Endothelial cell (in vitro differentiated cells): Measurements from ENCODE around the gene FOXC1. TPM values are rescaled to one million over a fixed set of nuclear protein-coding genes. Genes with fewer than 3 reads are reported as not detected.

ENCODE experiments used
- DNase-seq: peaks from one replicate; pipeline ENCODE4 v3.0.0; 2021; ENCODE audit warnings: low spot score
- H3K27ac Mint-ChIP-seq: one replicate; pipeline ENCODE4 v1.8.0; 2021; ENCODE audit warnings: mixed read lengths, inconsistent platforms; ENCODE audit not compliant: unreplicated experiment
- H3K27me3 Mint-ChIP-seq: one replicate; pipeline ENCODE4 v1.8.0; 2021; ENCODE audit warnings: mild to moderate bottlenecking, moderate library complexity, mixed read lengths, inconsistent platforms; ENCODE audit not compliant: unreplicated experiment
- H3K36me3 Mint-ChIP-seq: one replicate; pipeline ENCODE4 v1.8.0; 2021; ENCODE audit warnings: mild to moderate bottlenecking, low read depth, mixed read lengths, inconsistent platforms; ENCODE audit not compliant: unreplicated experiment
- H3K4me1 Mint-ChIP-seq: one replicate; pipeline ENCODE4 v1.8.0; 2021; ENCODE audit warnings: mild to moderate bottlenecking, mixed read lengths, inconsistent platforms; ENCODE audit not compliant: unreplicated experiment
- H3K4me3 Mint-ChIP-seq: one replicate; pipeline ENCODE4 v1.8.0; 2021; ENCODE audit warnings: mild to moderate bottlenecking, mixed read lengths, inconsistent platforms; ENCODE audit not compliant: unreplicated experiment
- H3K9me3 Mint-ChIP-seq: one replicate; pipeline ENCODE4 v1.8.0; 2021; ENCODE audit warnings: mixed read lengths, inconsistent platforms; ENCODE audit not compliant: unreplicated experiment
- CTCF ChIP-seq: fragments of 200-600 bp; sonication (generic); IDR thresholded peaks from one replicate; pipeline ENCODE4 v1.5.0; 2021; ENCODE audit warnings: antibody characterized with exemption; ENCODE audit not compliant: unreplicated experiment
- total RNA-seq: library from RNA; stranded (reverse); fragmentation: NEBNext Ultra II Directional; extraction: Animal tissue kit (Norgen Biotek cat#: 25700); gene quantifications from one replicate; pipeline ENCODE4 v1.2.1, GENCODE V29; 2021; ENCODE audit not compliant: unreplicated experiment

Gene FOXC1
- total RNA-seq, 1 donor from 2014 or later = 112 TPM

DNA sequence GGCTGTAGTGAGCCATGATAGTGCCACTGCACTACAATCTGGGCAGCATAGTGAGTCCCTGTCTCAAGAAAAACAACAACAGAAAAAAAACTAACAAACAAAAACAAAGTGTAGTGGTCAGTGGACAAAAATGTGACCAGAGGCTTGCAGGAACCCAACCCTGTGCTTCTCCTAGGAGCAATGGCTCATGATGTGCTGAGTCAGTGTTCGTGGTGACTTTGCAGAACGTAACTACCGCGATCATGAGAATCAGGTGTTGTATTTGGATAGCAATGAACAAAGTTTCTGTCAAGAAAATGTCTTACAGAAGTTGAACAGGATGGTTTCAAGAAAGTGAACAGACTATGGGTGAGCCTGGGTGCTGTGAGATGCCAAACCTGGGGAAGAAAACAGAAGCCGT lies 18.5 kb upstream of the FOXC1 start:
- no peak overlapping the region for H3K27ac Mint-ChIP-seq
- DNase-seq = no peak
- H3K4me3 Mint-ChIP-seq = no peak overlapping the region
- peaks cover 3% of the 10 kb centered on the region for H3K4me1 Mint-ChIP-seq
- H3K36me3 Mint-ChIP-seq = no peaks in the 10 kb centered on the region
- no peaks in the 10 kb centered on the region for H3K9me3 Mint-ChIP-seq
- no peak for TF ChIP-seq CTCF
- peaks cover 3% of the 10 kb centered on the region for H3K27me3 Mint-ChIP-seq

- Mint-ChIP-seq H3K4me1 (peaks cover 10% of the 10 kb centered on the region), H3K4me3 (no peak overlapping the region), H3K27ac (no peak overlapping the region), H3K9me3 (no peaks in the 10 kb centered on the region), H3K36me3 (no peaks in the 10 kb centered on the region), H3K27me3 (peaks cover 4% of the 10 kb centered on the region)
- DNase-seq = no peak
- TF ChIP-seq CTCF = no peak
These were observed 17.8 kb upstream of the FOXC1 start for GRCh38 chr6:1591926-1592325.

DNA sequence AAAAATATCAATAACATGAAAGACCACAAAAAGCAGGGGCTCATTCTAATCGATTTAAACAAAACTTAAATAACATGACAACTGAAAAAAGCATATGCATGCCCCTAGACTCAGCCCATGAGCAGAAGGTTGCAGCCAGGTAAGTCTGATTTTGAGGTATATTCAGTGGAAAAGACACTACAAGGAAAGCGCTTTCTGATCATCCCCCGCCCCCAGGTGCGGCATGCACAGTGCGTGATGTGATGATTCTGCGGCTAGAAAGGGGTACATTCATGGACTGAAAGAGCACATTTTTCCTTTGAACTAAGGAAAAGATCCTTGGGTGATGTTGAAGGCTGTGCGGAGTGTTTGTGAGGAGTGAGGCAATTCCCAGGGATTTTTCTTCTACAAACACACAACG lies 16.9 kb upstream of the FOXC1 start:
- H3K27ac Mint-ChIP-seq = no peak overlapping the region
- no peaks in the 10 kb centered on the region for H3K9me3 Mint-ChIP-seq
- H3K4me3 Mint-ChIP-seq = no peak overlapping the region
- TF ChIP-seq CTCF = no peak
- H3K4me1 Mint-ChIP-seq = peaks cover 19% of the 10 kb centered on the region
- H3K27me3 Mint-ChIP-seq = peaks cover 7% of the 10 kb centered on the region
- no peaks in the 10 kb centered on the region for H3K36me3 Mint-ChIP-seq
- no peak for DNase-seq

GRCh38 chr6:1593286-1593957 lies 16.3 kb upstream of the FOXC1 start:
- H3K27me3 Mint-ChIP-seq = peaks cover 7% of the 10 kb centered on the region
- H3K4me3 Mint-ChIP-seq = no peak overlapping the region
- H3K27ac Mint-ChIP-seq = no peak overlapping the region
- H3K36me3 Mint-ChIP-seq = no peaks in the 10 kb centered on the region
- no peaks in the 10 kb centered on the region for H3K9me3 Mint-ChIP-seq
- no peak for DNase-seq
- TF ChIP-seq CTCF = no peak
- peaks cover 23% of the 10 kb centered on the region for H3K4me1 Mint-ChIP-seq

DNA sequence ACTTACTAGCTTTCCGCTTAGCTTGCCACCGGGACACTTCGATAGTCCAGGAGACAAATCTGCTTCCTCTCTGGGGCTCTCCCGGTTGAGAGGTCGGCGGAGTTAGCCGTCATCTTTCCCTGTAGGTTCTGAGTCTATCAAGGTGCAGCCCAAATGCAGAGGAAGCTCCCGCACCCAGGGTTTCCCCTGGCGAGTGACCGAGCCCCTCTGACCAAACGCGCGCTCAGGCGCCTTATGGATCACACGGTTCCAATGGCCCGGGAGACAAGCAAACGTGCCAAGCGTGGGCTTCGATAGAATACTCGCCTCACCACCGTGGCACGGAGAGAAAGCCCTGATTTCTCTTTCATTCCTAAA lies 15.8 kb upstream of the FOXC1 start:
- Mint-ChIP-seq H3K9me3 (no peaks in the 10 kb centered on the region), H3K27ac (no peak overlapping the region), H3K36me3 (no peaks in the 10 kb centered on the region), H3K4me3 (no peak overlapping the region), H3K4me1 (peaks cover 23% of the 10 kb centered on the region), H3K27me3 (peaks cover 7% of the 10 kb centered on the region)
- no peak for TF ChIP-seq CTCF
- DNase-seq = no peak
